Measurements from ENCODE around the gene ABHD12. TPM values are rescaled to one million over a fixed set of nuclear protein-coding genes. Genes with fewer than 3 reads are reported as not detected.

ABHD12 gene
- total and polyA plus RNA-seq, 2 donors (not counting 1 experiment from before 2014, with no cell fraction given), result 9.6 to 28.3 TPM

DNA sequence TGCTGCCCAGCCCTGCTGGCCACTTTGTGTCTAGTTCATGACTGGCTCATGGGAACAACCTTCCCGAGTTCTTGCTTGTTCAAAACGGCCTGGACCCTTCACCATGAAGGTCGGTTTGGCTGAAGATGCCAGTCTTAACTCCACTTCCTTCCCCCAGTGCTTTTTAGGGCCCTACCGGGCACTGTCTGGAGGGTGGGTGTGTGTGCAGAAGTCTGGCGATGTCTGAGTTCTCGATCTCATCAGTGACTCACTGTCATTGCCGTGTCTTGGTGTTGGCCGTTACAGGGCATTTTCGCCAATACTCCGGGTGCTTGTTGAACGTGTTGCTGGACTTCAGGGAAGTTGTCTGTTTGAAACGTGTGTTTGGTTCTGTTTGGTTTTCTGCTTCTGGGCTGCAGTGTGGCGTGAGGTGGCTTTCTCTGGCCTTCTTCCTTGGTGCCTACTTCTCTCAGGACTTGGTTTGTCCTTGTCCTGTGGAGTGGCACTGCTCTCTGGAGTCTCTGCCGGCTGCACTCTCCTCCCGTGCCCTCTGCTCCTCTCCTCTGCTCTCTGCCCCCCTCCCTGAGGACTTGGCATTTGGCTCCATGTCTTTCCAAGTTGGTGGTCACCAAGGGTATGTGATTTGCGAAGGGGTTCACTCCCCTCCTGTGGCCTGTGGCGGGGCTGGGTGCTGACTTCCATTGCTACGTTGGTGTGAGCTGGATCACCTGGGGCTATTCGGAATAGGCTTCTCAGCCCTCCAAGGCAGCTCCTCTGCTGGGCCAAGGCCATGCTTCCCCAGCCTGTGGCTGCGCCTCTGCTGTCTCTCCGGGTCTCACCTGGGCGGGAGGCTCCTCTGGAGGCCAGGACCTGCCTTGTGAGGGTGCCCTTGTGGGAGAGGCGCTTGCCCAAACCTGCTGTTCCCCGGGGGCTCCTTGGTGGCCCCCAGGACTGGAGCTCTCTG is 104.5 kb downstream of the ABHD12 start:
- intact Hi-C loops (cut with micrococcal nuclease), result no loop called here
- no peaks in the 10 kb centered on the region for H3K27me3 Mint-ChIP-seq
- 96% methylated on average over 24 of the region's 24 CpGs for WGBS (ENCODE audit: insufficient coverage)
- Histone ChIP-seq H3K4me1 (ENCODE audit: control insufficient read depth in 2 of 2, insufficient read depth in 2 of 2, low read length in 2 of 2) (peaks cover 11 to 27% of the 10 kb centered on the region in 2 donors), H3K9ac (ENCODE audit: low read length) (no peak overlapping the region), H3K27ac (ENCODE audit: low read length in 2 of 2) (no peak overlapping the region), H3K27me3 (replicated peaks in 1 of 4; ENCODE audit: control extremely low read depth in 1 of 4, control insufficient read depth in 3 of 4, insufficient read depth in 4 of 4, low read length in 3 of 4) (no peaks in the 10 kb centered on the region), H3K9me3 (ENCODE audit: control extremely low read depth in 1 of 3, control insufficient read depth in 2 of 3, insufficient read depth in 1 of 3, low read length in 2 of 3) (no peaks in the 10 kb centered on the region), H3K79me2 (ENCODE audit: control insufficient read depth, insufficient read depth, low read length) (no peaks in the 10 kb centered on the region), H2AFZ (ENCODE audit: insufficient read depth, low read depth, low read length, poor library complexity, severe bottlenecking) (no peak overlapping the region), H3K4me2 (replicated peaks; ENCODE audit: low read depth, low read length, poor library complexity, severe bottlenecking) (no peak overlapping the region), H4K20me1 (ENCODE audit: control insufficient read depth, insufficient read depth, low read length, poor library complexity, severe bottlenecking) (no peaks in the 10 kb centered on the region), H3K36me3 (replicated peaks in 1 of 2; ENCODE audit: control extremely low read depth in 1 of 2, control insufficient read depth in 1 of 2, extremely low read depth in 1 of 2, insufficient read depth in 2 of 2, low read length in 1 of 2) (peaks cover 0 to 23% of the 10 kb centered on the region in 2 experiments), H3K4me3 (ENCODE audit: control extremely low read depth in 1 of 5, extremely low read depth in 1 of 5, insufficient read depth in 1 of 5, low read depth in 2 of 5, low read length in 4 of 5) (no peak overlapping the region)
- DNase-seq (no peak), ATAC-seq (ENCODE audit: low read depth) (no peak)
- TF ChIP-seq EZH2 (IDR thresholded peaks at IDR 0.05; ENCODE audit: borderline replicate concordance, insufficient read depth, low read depth, low read length, poor library complexity, severe bottlenecking), result no peak
- TF ChIP-seq, protein P1, sequence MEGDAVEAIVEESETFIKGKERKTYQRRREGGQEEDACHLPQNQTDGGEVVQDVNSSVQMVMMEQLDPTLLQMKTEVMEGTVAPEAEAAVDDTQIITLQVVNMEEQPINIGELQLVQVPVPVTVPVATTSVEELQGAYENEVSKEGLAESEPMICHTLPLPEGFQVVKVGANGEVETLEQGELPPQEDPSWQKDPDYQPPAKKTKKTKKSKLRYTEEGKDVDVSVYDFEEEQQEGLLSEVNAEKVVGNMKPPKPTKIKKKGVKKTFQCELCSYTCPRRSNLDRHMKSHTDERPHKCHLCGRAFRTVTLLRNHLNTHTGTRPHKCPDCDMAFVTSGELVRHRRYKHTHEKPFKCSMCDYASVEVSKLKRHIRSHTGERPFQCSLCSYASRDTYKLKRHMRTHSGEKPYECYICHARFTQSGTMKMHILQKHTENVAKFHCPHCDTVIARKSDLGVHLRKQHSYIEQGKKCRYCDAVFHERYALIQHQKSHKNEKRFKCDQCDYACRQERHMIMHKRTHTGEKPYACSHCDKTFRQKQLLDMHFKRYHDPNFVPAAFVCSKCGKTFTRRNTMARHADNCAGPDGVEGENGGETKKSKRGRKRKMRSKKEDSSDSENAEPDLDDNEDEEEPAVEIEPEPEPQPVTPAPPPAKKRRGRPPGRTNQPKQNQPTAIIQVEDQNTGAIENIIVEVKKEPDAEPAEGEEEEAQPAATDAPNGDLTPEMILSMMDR (IDR thresholded peaks at IDR 0.05), result no peak
- peaks cover 20% of the 10 kb centered on the region for H3K4me1 Mint-ChIP-seq
- ChIA-PET CTCF (interaction anchor here (1.2 kb wide), 1 partner anchor 113 kb away, joined by 3 read pairs; no protein-coding TSS in a partner anchor), POLR2A (interaction anchor here (0.6 kb wide), 1 partner anchor 29 kb away, joined by 3 read pairs; no protein-coding TSS in a partner anchor)
- no peak overlapping the region for H3K27ac Mint-ChIP-seq
- no peak overlapping the region for H3K4me3 Mint-ChIP-seq
- no peaks in the 10 kb centered on the region for H3K9me3 Mint-ChIP-seq (ENCODE audit: insufficient read depth)

DNA sequence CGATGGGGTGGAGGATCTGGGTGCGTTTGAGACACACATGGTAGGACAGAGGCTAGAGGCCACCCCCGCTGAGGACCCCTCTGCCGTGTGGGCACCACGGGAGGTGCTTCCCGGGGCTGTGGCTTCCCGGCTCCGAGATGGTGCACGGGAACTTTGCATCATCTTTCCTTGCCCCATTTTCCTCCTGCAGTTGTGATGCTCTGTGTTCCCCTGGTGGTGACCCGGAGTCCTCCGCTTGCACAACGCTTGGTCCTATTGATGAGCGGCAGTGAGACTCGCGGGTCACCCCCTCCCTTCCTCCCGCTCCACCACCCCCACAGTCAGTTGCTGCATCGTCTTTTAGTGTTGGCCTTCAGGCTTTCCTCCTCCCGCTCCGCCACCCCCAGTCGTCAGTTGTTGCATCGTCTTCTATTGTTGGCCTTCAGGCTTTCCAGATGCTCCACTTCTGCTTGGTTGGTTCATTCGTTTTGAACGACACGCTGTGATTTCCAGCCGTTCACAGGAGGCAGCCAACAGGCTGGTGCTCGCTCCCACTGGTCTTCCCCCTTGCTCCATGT is 105.5 kb downstream of the ABHD12 start:
- no peak overlapping the region for H3K4me3 Mint-ChIP-seq
- intact Hi-C loops (cut with micrococcal nuclease), result no loop called here
- CTCF ChIA-PET, result no interaction called here

More for the DNA sequence above, 105.5 kb downstream of the ABHD12 start:
- Mint-ChIP-seq H3K4me1 (peaks cover 28% of the 10 kb centered on the region), H3K27ac (no peak overlapping the region), H3K27me3 (no peaks in the 10 kb centered on the region), H3K9me3 (ENCODE audit: insufficient read depth) (no peaks in the 10 kb centered on the region)
- ATAC-seq (ENCODE audit: low read depth), result no peak
- H3K4me3 ChIP-seq (ENCODE audit: control extremely low read depth in 1 of 5, extremely low read depth in 1 of 5, insufficient read depth in 1 of 5, low read depth in 2 of 5, low read length in 4 of 5), result no peak overlapping the region
- no peak overlapping the region for H2AFZ ChIP-seq (ENCODE audit: insufficient read depth, low read depth, low read length, poor library complexity, severe bottlenecking)
- H3K4me1 ChIP-seq (ENCODE audit: control insufficient read depth in 2 of 2, insufficient read depth in 2 of 2, low read length in 2 of 2), result peaks cover 21 to 37% of the 10 kb centered on the region in 2 donors
- WGBS (ENCODE audit: insufficient coverage), result 97% methylated on average over 26 of the region's 26 CpGs
- no peak overlapping the region for H3K9ac ChIP-seq (ENCODE audit: low read length)
- H3K4me2 ChIP-seq (replicated peaks; ENCODE audit: low read depth, low read length, poor library complexity, severe bottlenecking), result no peak overlapping the region
- no peaks in the 10 kb centered on the region for H3K79me2 ChIP-seq (ENCODE audit: control insufficient read depth, insufficient read depth, low read length)
- POLR2A ChIA-PET, result no interaction called here
- peaks cover 0 to 24% of the 10 kb centered on the region in 2 experiments for H3K36me3 ChIP-seq (replicated peaks in 1 of 2; ENCODE audit: control extremely low read depth in 1 of 2, control insufficient read depth in 1 of 2, extremely low read depth in 1 of 2, insufficient read depth in 2 of 2, low read length in 1 of 2)
- TF ChIP-seq, protein P1 (IDR thresholded peaks at IDR 0.05), result no peak
- TF ChIP-seq EZH2 (IDR thresholded peaks at IDR 0.05; ENCODE audit: borderline replicate concordance, insufficient read depth, low read depth, low read length, poor library complexity, severe bottlenecking), result no peak
- no peak for DNase-seq
- no peaks in the 10 kb centered on the region for H3K27me3 ChIP-seq (replicated peaks in 1 of 4; ENCODE audit: control extremely low read depth in 1 of 4, control insufficient read depth in 3 of 4, insufficient read depth in 4 of 4, low read length in 3 of 4)
- no peak overlapping the region for H3K27ac ChIP-seq (ENCODE audit: low read length in 2 of 2)
- H4K20me1 ChIP-seq (ENCODE audit: control insufficient read depth, insufficient read depth, low read length, poor library complexity, severe bottlenecking), result no peaks in the 10 kb centered on the region
- H3K9me3 ChIP-seq (ENCODE audit: control extremely low read depth in 1 of 3, control insufficient read depth in 2 of 3, insufficient read depth in 1 of 3, low read length in 2 of 3), result no peaks in the 10 kb centered on the region
